GM18858 (cell line): ENCODE data around the gene ARPC2.

Experiments used
- ATAC-seq: cut with Tn5 transposase; IDR thresholded peaks from one replicate; pipeline ENCODE4 v1.9.1; 2021; ENCODE audit not compliant: unreplicated experiment

Gene ARPC2

GRCh38 chr2:218216336-218216673, 684 bp upstream of the ARPC2 start:
- no peak for ATAC-seq

DNA sequence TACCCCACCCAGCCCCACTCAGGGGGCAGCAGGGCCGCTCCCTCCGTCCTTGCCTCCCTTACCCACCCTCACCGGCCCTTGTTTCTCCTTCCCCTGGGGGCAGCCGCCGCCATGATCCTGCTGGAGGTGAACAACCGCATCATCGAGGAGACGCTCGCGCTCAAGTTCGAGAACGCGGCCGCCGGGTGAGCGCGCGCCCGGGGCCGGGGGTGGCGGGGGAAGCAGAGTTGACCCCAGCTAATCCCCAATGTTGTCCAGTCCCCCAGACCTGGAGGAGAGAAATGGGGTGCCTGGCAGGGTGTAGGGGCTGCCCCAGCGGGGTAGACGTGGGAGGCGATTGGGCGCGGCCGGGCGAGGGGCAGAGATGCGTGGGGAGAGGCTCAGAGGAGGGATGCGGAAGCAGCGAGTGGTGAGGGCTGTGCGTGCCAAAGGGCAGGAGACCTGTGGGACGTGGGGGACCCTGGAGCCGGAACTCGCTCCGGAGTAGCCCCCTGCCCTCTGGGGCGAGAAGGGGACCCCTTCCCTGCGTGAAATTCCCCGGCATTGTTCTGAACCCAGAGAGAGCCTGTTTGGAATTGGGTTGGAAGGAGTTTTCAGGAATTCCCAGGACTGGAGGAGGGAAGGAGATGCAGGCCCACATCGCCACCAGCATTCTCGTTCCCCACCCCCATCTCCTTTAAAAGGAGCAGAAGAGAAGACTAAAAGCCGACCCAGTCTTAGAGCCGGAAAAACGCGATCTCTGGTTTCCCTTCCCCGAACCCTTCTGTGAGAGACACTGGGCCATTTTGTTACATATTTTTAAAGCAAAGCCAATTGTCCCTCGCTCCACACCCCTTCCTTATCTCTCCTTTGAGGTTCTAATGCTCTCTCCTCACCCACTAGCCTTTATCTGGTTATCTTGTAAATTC, 625 bp downstream of the ARPC2 start:
- no peak for ATAC-seq

- ATAC-seq, result peak; percentile 37
Measured at GRCh38 chr2:218218268-218219185, 1.5 kb downstream of the ARPC2 start.

GRCh38 chr2:218219934-218220333, 2.9 kb downstream of the ARPC2 start:
- no peak for ATAC-seq

- ATAC-seq, result no peak
Measured at GRCh38 chr2:218221000-218221399, 4.0 kb downstream of the ARPC2 start.

DNA sequence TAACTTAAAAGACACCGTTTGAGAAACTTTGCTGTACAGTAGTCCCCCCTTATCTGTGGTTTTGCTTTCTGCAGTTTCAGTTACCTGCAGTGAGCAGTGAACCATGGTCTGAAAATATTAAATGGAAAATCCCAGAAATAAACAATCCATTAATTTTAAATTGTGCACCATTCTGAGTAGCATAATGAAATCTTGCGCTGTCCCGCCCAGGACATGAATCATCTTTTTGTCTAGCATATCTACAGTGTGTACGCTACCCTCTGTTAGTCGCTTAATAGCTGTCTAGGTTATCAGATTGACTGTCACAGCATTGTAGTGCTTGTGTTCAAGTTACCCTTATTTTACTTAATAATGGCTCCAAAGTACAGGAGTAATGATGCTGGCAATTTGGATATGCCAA, 6.1 kb downstream of the ARPC2 start:
- ATAC-seq, result no peak

GRCh38 chr2:218224186-218224585, 7.2 kb downstream of the ARPC2 start:
- ATAC-seq, result no peak

- ATAC-seq, result no peak
Measured at GRCh38 chr2:218226903-218227302, 9.9 kb downstream of the ARPC2 start.

DNA sequence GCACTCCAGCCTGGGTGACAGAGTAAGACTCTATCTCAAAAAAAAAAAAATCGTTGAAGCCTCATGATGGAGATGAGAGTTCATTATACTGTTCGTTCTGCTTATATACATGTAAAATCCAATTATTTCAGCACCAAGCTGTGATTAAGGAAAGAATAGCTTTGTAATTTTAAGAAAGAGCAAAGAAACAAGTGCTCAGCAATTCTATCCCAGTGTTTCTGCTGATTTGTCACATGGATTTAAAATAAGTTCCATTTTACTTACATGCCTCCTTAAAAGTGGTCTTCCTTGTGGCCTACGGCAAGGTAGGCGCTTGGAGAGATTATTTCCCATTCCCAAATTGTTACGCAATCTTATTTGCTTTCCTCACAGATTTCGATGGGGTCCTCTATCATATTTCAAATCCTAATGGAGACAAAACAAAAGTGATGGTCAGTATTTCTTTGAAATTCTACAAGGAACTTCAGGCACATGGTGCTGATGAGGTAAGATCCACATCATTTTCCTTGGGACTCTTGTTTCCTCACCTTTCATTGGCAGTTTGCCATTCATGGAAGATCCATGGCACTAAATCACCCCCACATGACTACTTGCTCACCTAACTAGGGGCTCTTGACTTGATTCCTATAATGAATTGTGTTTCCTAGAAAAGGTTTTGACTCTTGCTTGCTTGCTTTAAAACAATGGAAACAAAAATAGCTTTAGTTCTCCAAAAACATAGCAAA, 11.5 kb downstream of the ARPC2 start:
- no peak for ATAC-seq

- ATAC-seq, result peak; percentile 86
Measured at GRCh38 chr2:218229239-218229638, 12.2 kb downstream of the ARPC2 start.

DNA sequence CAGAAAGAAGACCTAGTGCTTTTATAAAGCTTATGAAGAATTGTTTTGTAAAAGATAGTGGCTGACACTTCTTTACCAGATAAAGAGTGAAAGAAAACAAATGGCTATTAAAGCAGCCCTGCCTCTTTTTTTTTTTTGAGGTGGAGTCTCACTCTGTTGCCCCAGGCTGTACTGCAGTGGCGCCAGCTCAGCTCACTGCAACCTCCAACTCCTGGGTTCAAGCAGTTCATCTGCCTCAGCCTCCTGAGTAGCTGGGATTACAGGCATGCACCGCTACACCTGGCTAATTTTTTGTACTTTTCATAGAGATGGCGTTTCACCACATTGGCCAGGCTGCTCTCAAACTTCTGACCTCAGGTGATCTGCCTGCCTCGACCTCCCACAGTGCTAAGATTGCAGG, 12.9 kb downstream of the ARPC2 start:
- ATAC-seq, result no peak

DNA sequence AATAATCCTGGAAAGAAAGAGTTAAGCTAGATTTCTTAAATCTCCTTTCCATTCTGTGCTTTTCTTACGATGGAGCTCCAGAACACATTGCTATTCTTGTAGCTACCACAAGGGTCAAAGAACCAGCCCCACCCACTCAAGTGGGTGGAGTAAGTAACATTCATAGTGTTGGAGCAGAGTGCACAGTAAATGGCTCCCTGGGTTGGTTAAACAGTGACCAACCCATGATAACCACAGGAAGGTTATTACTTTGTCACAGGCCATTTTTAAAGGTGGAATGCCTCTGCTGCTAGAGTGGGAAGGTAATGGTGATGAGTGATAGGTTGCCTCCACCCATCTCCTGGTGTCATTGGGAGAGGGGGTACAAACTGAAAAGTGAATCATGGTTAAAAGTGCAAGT, 13.9 kb downstream of the ARPC2 start:
- no peak for ATAC-seq

GRCh38 chr2:218233543-218233942, 16.6 kb downstream of the ARPC2 start:
- no peak for ATAC-seq

DNA sequence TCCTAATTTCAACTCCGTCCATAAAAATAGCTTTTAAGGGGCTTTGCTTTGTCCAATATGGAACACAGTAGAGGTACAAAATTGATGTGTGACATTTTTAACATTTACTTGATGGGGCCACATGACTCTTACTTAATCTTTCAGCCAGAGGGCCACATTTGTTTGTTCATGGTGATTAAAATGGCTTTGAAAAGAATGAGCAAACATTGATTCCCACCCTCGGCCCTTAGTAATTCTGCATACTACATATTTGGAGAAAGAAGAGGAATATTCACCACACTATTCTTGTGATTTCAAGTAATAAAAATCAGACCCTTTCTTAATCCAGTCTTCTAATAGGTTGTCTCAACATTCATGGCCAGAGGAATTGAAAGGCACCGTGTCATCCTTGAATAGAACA, 17.5 kb downstream of the ARPC2 start:
- ATAC-seq, result no peak

GRCh38 chr2:218235017-218235416, 18.0 kb downstream of the ARPC2 start:
- no peak for ATAC-seq

DNA sequence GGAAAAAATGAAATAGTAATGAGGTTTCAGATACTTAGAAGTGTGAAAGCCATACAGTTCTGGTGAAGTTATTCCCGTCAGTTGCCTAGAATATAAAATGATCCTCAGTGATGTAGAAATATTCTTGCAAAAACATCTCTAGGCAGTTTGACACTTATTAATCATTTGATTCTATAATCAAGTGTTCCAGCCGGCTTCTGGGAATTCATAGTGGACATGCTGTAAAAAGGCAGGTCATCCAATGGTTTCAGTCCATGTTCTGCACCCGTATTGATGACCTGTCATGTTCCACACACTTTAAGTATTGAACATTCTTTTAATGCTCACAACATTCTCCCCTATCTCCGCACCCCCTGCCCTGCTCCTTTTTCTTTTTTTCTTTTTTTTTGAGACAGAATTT, 19.8 kb downstream of the ARPC2 start:
- ATAC-seq, result no peak

DNA sequence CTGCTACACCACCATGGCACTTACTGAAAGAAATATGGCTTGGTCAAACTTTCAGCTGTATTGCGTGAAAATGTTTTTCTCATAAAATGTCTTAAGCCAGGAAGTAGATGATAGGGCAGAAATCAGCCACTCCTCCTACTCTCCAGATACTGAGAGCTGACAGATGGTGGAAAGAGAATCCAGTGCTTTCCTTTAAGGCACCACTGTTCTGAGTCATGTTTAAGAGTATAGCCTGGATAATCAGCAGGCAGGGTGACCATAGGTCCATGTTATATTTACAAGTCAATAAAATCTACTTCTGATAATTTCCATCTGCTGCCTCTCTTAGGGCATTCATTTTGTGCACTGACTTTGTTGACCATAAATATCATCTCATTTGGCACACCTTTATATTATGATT, 21.9 kb downstream of the ARPC2 start:
- ATAC-seq, result no peak

- no peak for ATAC-seq
Measured at GRCh38 chr2:218244204-218244603, 27.2 kb downstream of the ARPC2 start.

DNA sequence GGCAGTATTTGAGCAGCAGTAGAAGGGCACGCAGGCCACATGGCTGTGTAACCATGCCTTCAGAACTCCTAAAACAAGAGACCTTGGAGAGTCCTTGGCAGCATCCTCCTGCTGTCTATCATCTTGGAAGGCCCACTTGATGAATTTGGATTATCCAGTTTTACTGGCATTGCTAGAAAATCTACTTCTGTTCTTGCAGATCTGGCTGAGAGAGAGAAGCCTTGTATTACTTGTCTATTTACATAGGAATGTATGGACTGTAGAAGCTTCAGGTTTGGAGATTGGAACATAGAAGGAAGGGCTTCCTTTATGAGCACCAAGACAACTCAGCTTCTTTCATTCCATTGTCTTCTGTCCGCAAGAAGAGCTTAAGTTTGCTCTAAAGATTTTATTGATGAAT, 27.7 kb downstream of the ARPC2 start:
- no peak for ATAC-seq

DNA sequence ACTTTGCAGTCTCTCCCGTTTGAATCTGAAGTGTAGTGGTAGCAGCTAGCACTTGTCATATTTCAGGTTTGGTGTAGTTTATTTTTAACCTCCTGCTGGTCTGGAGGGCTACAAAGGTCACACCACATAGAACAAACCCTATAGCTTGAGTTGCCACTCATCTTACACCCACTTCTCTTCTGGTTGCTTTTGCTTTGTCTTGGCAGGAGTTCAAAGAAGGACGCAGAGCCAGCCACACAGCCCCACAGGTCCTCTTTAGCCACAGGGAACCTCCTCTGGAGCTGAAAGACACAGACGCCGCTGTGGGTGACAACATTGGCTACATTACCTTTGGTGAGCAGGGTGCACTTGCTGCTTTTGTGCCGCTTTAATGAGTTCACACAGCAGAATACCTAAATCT, 28.2 kb downstream of the ARPC2 start:
- ATAC-seq, result no peak

- no peak for ATAC-seq
Measured at GRCh38 chr2:218249691-218250090, 32.7 kb downstream of the ARPC2 start.
